K562 (cell line): ENCODE data around the gene SUMO3. TPM values are rescaled to one million over a fixed set of nuclear protein-coding genes. Genes with fewer than 3 reads are reported as not detected.

Source experiments
- ATF2 ChIP-seq: sonication (generic); formaldehyde crosslinking; IDR thresholded peaks from 2 replicates; pipeline ENCODE4 v1.8.1; 2022; ENCODE audit warnings: missing genetic modification reagents
- BRF1 ChIP-seq: IDR thresholded peaks from 3 replicates; pipeline ENCODE4 v1.6.1; 2011; ENCODE audit warnings: borderline replicate concordance, mild to moderate bottlenecking; ENCODE audit not compliant: insufficient read length; ENCODE audit errors: extremely low read depth
- CHAMP1 ChIP-seq: fragments of 450-650 bp; IDR thresholded peaks from 2 replicates; pipeline ENCODE4 v1.6.1; 2016; ENCODE audit warnings: mild to moderate bottlenecking
- CUX1 ChIP-seq: fragments of 200-800 bp; sonication (Bioruptor generic); IDR thresholded peaks from 2 replicates; pipeline ENCODE4 v1.6.1; 2016; ENCODE audit warnings: missing genetic modification characterization, missing compliant biosample characterization
- E2F4 ChIP-seq: sonication (generic); formaldehyde crosslinking; IDR thresholded peaks from 2 replicates; pipeline ENCODE4 v1.8.0; 2022; ENCODE audit warnings: mild to moderate bottlenecking, low read depth, missing genetic modification reagents
- EGR1 ChIP-seq: fragments of 450-650 bp; conservative IDR thresholded peaks from 2 replicates; pipeline ENCODE4 v1.6.1; 2017; ENCODE audit warnings: mild to moderate bottlenecking
- KLF16 ChIP-seq: IDR thresholded peaks from 2 replicates; pipeline ENCODE4 v1.6.1; 2016; ENCODE audit warnings: antibody characterized with exemption
- MTA3 ChIP-seq: fragments of 450-650 bp; formaldehyde crosslinking; IDR thresholded peaks from 2 replicates; pipeline ENCODE4 v1.6.1; 2017; ENCODE audit warnings: mild to moderate bottlenecking, borderline replicate concordance
- RCOR1 ChIP-seq, 2 experiments: IDR thresholded peaks; 2 replicates each; pipeline ENCODE4 v1.6.1; 2012; ENCODE audit warnings: low read depth in 2 of 2, low read length in 2 of 2, borderline replicate concordance in 1 of 2, improper control_type of control experiment in 1 of 2
- TAF7 ChIP-seq: fragments of 450-650 bp; IDR thresholded peaks from 2 replicates; pipeline ENCODE4 v1.6.1; 2016; ENCODE audit warnings: missing genetic modification characterization, missing compliant biosample characterization
- ZFP30 ChIP-seq: fragments of 250-450 bp; sonication (Bioruptor Pico); IDR thresholded peaks from 2 replicates; pipeline ENCODE4 v1.8.0; 2022; ENCODE audit warnings: moderate library complexity, mild to moderate bottlenecking, inconsistent platforms, borderline replicate concordance
- ZNF277 ChIP-seq: fragments of 250-450 bp; sonication (Bioruptor Pico); IDR thresholded peaks from 2 replicates; pipeline ENCODE4 v1.8.0; 2022; ENCODE audit warnings: inconsistent platforms, mild to moderate bottlenecking, moderate library complexity, borderline replicate concordance
- polyA plus RNA-seq, 8 experiments: library from polyadenylated mRNA; depleted of rRNA in 4 of 8; stranded (reverse) in 5 of 8; unstranded in 3 of 8; fragments of >200 nt; fragmentation: Nextera tagmentation in 2 of 8; fragmentation: Illumina TruSeq in 1 of 8; extraction: Ambion mirVana in 2 of 8; extraction: Trizol in 1 of 8; gene quantifications; 2 replicates each; pipeline versions ENCODE4 v1.2.1 to v1.2.3, GENCODE V29; 2011 to 2014; ENCODE audit warnings: inconsistent platforms in 1 of 8, missing spikeins in 1 of 8
- total RNA-seq, 7 experiments: library from RNA; depleted of rRNA in 6 of 7; stranded (reverse); fragments of >200 nt in 6 of 7; fragmentation: Illumina TruSeq in 2 of 7; extraction: Trizol in 2 of 7; gene quantifications; 2 replicates each; pipeline versions ENCODE4 v1.2.1 to v1.2.3, GENCODE V29; 2011 to 2021; ENCODE audit warnings: low replicate concordance in 1 of 7

SUMO3 gene
- total and polyA plus RNA-seq, 9 of the 15 experiments (the other 6 are each of a cell fraction or from before 2014, with no cell fraction given): 13.9 to 143 (median 113) TPM

- TF ChIP-seq CHAMP1: peak; percentile 82; the same call in 1 of the 2 replicates
- 0 out of 2 replicates have a peak, but pooled peaks have one; percentile 43 for TF ChIP-seq ZFP30 (CRISPR knock-in tag)
- TF ChIP-seq ATF2 (CRISPR knock-in tag): no peak
- TF ChIP-seq KLF16: peak; percentile 99
- TF ChIP-seq BRF1: no peak
- no peak; the same call in 1 of the 2 replicates for TF ChIP-seq EGR1
- TF ChIP-seq CUX1: peak; percentile 94
- peak; percentile 93 for TF ChIP-seq MTA3
- TF ChIP-seq RCOR1 (IDR thresholded peaks at IDR 0.05; ENCODE audit: borderline replicate concordance in 1 of 2, low read depth in 2 of 2, low read length in 2 of 2): peak; percentile 84 to 92
- no peak for TF ChIP-seq E2F4 (CRISPR knock-in tag)
- TF ChIP-seq ZNF277 (CRISPR knock-in tag): no peak
- TF ChIP-seq TAF7 (tag): peak; percentile 11; the same call in 1 of the 2 replicates
Measured at GRCh38 chr21:44854664-44855446, 37.0 kb upstream of the SUMO3 start (continued).
